HepG2 (cell line): ENCODE data around the gene ASTN2. TPM values are rescaled to one million over a fixed set of nuclear protein-coding genes. Genes with fewer than 3 reads are reported as not detected.

Experiments
- ATAC-seq: fragments of 200-7000 bp; cut with Tn5 transposase; 3 replicates; pipeline ENCODE4 v1.9.1; 2020; ENCODE audit warnings: mild to moderate bottlenecking, moderate library complexity
- BruUV-seq: library from RNA; stranded (reverse); fragments of 400-500 nt; replicated peaks from 2 replicates; lab custom pipeline; 2021; lab: Mats Ljungman, UMichigan
- CTCF ChIA-PET: fragments of 300-600 bp; formaldehyde crosslinking; extraction: SDS; loops from one replicate; lab custom pipeline; 2021; ENCODE audit warnings: low total read pairs, inconsistent platforms, low intra/inter-chr PET ratio; lab: Yijun Ruan, JAX
- POLR2A ChIA-PET: fragments of 350-600 bp; sonication (Branson Sonifier 250); formaldehyde crosslinking; loops from one replicate; lab custom pipeline; 2020; ENCODE audit warnings: antibody characterized with exemption, inconsistent platforms; lab: Yijun Ruan, JAX
- DNase-seq: peaks from one replicate; pipeline ENCODE4 v3.0.0-alpha.2; 2015; ENCODE audit warnings: low spot score
- FAIRE-seq: peaks from 3 replicates; lab custom pipeline; 2011; peaks lifted over from hg19 to GRCh38; lab: Jason Lieb, UNC
- H2AFZ ChIP-seq: one replicate; pipeline ENCODE4 v1.6.1; 2011; ENCODE audit warnings: low read length, inconsistent platforms
- H3K27ac ChIP-seq: fragments of 300-600 bp; 3 replicates; pipeline ENCODE4 v1.8.0; 2011; ENCODE audit warnings: mixed run types, mild to moderate bottlenecking, mixed read lengths, low read length, inconsistent platforms; ENCODE audit not compliant: insufficient read depth; ENCODE audit errors: extremely low read length
- H3K27me3 ChIP-seq, 2 experiments: fragments of 200-600 bp in 1 of 2; 2 replicates in 1 of 2; 3 replicates in 1 of 2; pipeline versions ENCODE4 v1.6.0 to v1.8.0; 2011; ENCODE audit warnings: low read length in 2 of 2, mild to moderate bottlenecking in 2 of 2, moderate library complexity in 2 of 2, inconsistent platforms in 1 of 2; ENCODE audit not compliant: insufficient read depth in 2 of 2, control insufficient read depth in 1 of 2
- H3K36me3 ChIP-seq, 2 experiments: fragments of 200-600 bp in 1 of 2; replicated peaks in 1 of 2; 2 replicates in 1 of 2; 3 replicates in 1 of 2; pipeline versions ENCODE4 v1.5.1 to v1.8.0; 2011; ENCODE audit warnings: low read length in 2 of 2, inconsistent platforms in 1 of 2; ENCODE audit not compliant: insufficient read depth in 2 of 2, control insufficient read depth in 1 of 2
- H3K4me1 ChIP-seq: 2 replicates; pipeline ENCODE4 v1.5.1; 2012; ENCODE audit warnings: low read length, inconsistent platforms; ENCODE audit not compliant: insufficient read depth
- H3K4me2 ChIP-seq: 2 replicates; pipeline ENCODE4 v1.6.0; 2011; ENCODE audit warnings: low read depth, low read length, inconsistent platforms
- H3K4me3 ChIP-seq, 3 experiments: fragments of 200-600 bp in 1 of 3; sonication (generic), shearing (Covaris generic) in 1 of 3; replicated peaks in 1 of 3; 2 replicates each; pipeline ENCODE4 v1.5.1; 2011 to 2016; ENCODE audit warnings: low read length in 3 of 3, inconsistent platforms in 2 of 3, low read depth in 2 of 3, mild to moderate bottlenecking in 2 of 3, control low read depth in 1 of 3, mixed read lengths in 1 of 3; ENCODE audit not compliant: insufficient read depth in 1 of 3
- H3K79me2 ChIP-seq: one replicate; pipeline ENCODE4 v1.6.1; 2011; ENCODE audit warnings: low read length, inconsistent platforms; ENCODE audit not compliant: insufficient read depth
- H3K9ac ChIP-seq: 2 replicates; pipeline ENCODE4 v1.6.0; 2011; ENCODE audit warnings: mild to moderate bottlenecking, low read depth, low read length, inconsistent platforms; ENCODE audit not compliant: insufficient read depth
- H3K9me3 ChIP-seq: 2 replicates; pipeline ENCODE4 v1.5.1; 2012; ENCODE audit warnings: mild to moderate bottlenecking, low read length
- H4K20me1 ChIP-seq: 2 replicates; pipeline ENCODE4 v1.6.0; 2011; ENCODE audit warnings: inconsistent platforms, mild to moderate bottlenecking, low read length, moderate library complexity; ENCODE audit not compliant: insufficient read depth
- NCOA1 ChIP-seq: sonication (generic); formaldehyde crosslinking; IDR thresholded peaks from 2 replicates; pipeline ENCODE4 v1.9.0; 2021; ENCODE audit warnings: missing genetic modification reagents
- NR2F6 ChIP-seq, 2 experiments: IDR thresholded peaks; 2 replicates each; pipeline ENCODE4 v1.6.1; 2016; ENCODE audit warnings: antibody characterized with exemption in 1 of 2, mild to moderate bottlenecking in 1 of 2
- ZKSCAN1 ChIP-seq: fragments of 150-350 bp; IDR thresholded peaks from 2 replicates; pipeline ENCODE4 v1.6.1; 2014; ENCODE audit warnings: low read length
- WGBS: methylation state at CpG from one replicate; pipeline ENCODE4 v1.1.6; 2017; ENCODE audit warnings: low lambda C conversion rate; 5-methylcytosine and 5-hydroxymethylcytosine counted together
- in situ Hi-C: cut with HindIII; loops from 2 replicates; pipeline ENCODE4 v1.10.0; 2017; ENCODE audit warnings: low pct_unique_long_range_greater_than_20kb; ENCODE audit not compliant: extremely low pct_ligation_motif_present
- intact Hi-C: fragments of 100-400 bp; cut with micrococcal nuclease; formaldehyde crosslinking; loops from one replicate; pipeline ENCODE4 v1.10.0; 2022; ENCODE audit not compliant: unreplicated experiment
- polyA plus RNA-seq, 8 experiments: library from polyadenylated mRNA; depleted of rRNA in 3 of 8; stranded (reverse) in 7 of 8; unstranded in 1 of 8; fragments of >200 nt; fragmentation: Illumina TruSeq in 4 of 8; extraction: Trizol in 4 of 8; gene quantifications; 2 replicates each; pipeline versions ENCODE4 v1.2.1 to v1.2.3, GENCODE V29; 2011 to 2016; ENCODE audit warnings: low read depth in 4 of 8, missing spikeins in 1 of 8, mixed read lengths in 1 of 8; ENCODE audit not compliant: insufficient read depth in 1 of 8
- total RNA-seq, 5 experiments: library from RNA; depleted of rRNA; stranded (reverse); fragments of >200 nt; fragmentation: Illumina TruSeq; extraction: Trizol; gene quantifications; 2 replicates each; pipeline ENCODE4 v1.2.3, GENCODE V29; 2016; ENCODE audit warnings: low read depth in 1 of 5
- TF ChIP-seq, protein P1 (sequence below): sonication (generic); formaldehyde crosslinking; IDR thresholded peaks from 2 replicates; pipeline ENCODE4 v1.5.0; 2020; ENCODE audit warnings: mild to moderate bottlenecking, missing genetic modification reagents, borderline replicate concordance

The ASTN2 gene
- total and polyA plus RNA-seq, 2 of the 13 experiments (the other 11 are each of a cell fraction or from before 2014, with no cell fraction given): 5.2 to 13.5 TPM

GRCh38 chr9:116796669-116797068 is 618.2 kb downstream of the ASTN2 start:
- intact Hi-C loops (no loop called here), in situ Hi-C loops (no loop called here)
- 4% methylated on average over 1 of the region's 1 CpG for WGBS
- ChIA-PET POLR2A (no interaction called here), CTCF (no interaction called here)
- DNase-seq (no peak), FAIRE-seq (no peak), ATAC-seq (no peak)
- Histone ChIP-seq H3K4me3 (no peak overlapping the region), H2AFZ (no peak overlapping the region), H3K4me1 (no peaks in the 10 kb centered on the region), H3K9ac (no peak overlapping the region), H4K20me1 (no peaks in the 10 kb centered on the region), H3K9me3 (no peaks in the 10 kb centered on the region), H3K27ac (no peak overlapping the region), H3K79me2 (no peaks in the 10 kb centered on the region), H3K36me3 (no peaks in the 10 kb centered on the region), H3K4me2 (no peak overlapping the region), H3K27me3 (no peaks in the 10 kb centered on the region)
- no TSS peak for BruUV-seq
- TF ChIP-seq NR2F6 (IDR thresholded peaks at IDR 0.05): no peak
- no peak for TF ChIP-seq NR2F6 (CRISPR knock-in tag; IDR thresholded peaks at IDR 0.05)
- TF ChIP-seq ZKSCAN1: no peak

GRCh38 chr9:116795821-116796220 is 619.0 kb downstream of the ASTN2 start:
- ATAC-seq (no peak), DNase-seq (no peak), FAIRE-seq (no peak)
- Histone ChIP-seq H3K9me3 (no peaks in the 10 kb centered on the region), H4K20me1 (no peaks in the 10 kb centered on the region), H3K27ac (no peak overlapping the region), H3K4me1 (no peaks in the 10 kb centered on the region), H3K79me2 (no peaks in the 10 kb centered on the region), H3K4me3 (no peak overlapping the region), H3K27me3 (no peaks in the 10 kb centered on the region), H2AFZ (no peak overlapping the region), H3K36me3 (no peaks in the 10 kb centered on the region), H3K4me2 (no peak overlapping the region), H3K9ac (no peak overlapping the region)
- CTCF ChIA-PET: no interaction called here
- BruUV-seq: no TSS peak
- 0% methylated on average over 2 of the region's 2 CpGs for WGBS
- no peak for TF ChIP-seq NCOA1
- TF ChIP-seq, protein P1, sequence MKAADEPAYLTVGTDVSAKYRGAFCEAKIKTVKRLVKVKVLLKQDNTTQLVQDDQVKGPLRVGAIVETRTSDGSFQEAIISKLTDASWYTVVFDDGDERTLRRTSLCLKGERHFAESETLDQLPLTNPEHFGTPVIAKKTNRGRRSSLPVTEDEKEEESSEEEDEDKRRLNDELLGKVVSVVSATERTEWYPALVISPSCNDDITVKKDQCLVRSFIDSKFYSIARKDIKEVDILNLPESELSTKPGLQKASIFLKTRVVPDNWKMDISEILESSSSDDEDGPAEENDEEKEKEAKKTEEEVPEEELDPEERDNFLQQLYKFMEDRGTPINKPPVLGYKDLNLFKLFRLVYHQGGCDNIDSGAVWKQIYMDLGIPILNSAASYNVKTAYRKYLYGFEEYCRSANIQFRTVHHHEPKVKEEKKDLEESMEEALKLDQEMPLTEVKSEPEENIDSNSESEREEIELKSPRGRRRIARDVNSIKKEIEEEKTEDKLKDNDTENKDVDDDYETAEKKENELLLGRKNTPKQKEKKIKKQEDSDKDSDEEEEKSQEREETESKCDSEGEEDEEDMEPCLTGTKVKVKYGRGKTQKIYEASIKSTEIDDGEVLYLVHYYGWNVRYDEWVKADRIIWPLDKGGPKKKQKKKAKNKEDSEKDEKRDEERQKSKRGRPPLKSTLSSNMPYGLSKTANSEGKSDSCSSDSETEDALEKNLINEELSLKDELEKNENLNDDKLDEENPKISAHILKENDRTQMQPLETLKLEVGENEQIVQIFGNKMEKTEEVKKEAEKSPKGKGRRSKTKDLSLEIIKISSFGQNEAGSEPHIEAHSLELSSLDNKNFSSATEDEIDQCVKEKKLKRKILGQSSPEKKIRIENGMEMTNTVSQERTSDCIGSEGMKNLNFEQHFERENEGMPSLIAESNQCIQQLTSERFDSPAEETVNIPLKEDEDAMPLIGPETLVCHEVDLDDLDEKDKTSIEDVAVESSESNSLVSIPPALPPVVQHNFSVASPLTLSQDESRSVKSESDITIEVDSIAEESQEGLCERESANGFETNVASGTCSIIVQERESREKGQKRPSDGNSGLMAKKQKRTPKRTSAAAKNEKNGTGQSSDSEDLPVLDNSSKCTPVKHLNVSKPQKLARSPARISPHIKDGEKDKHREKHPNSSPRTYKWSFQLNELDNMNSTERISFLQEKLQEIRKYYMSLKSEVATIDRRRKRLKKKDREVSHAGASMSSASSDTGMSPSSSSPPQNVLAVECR (CRISPR knock-in tag): no peak
- intact Hi-C loops: no loop called here
- POLR2A ChIA-PET: no interaction called here
- in situ Hi-C loops: no loop called here
